Left hindlimb (tissue), 1 donor: Measurements from ENCODE around the gene GJC2.
"Not testable (repeated sequence)": the region's sequence is repeated elsewhere in the genome, so short reads cannot be mapped to it uniquely, and the experiment has no call there.

Experiments
- DNase-seq: peaks from one replicate; pipeline ENCODE4 v3.0.0-alpha.2; 2018

The GJC2 gene

DNA sequence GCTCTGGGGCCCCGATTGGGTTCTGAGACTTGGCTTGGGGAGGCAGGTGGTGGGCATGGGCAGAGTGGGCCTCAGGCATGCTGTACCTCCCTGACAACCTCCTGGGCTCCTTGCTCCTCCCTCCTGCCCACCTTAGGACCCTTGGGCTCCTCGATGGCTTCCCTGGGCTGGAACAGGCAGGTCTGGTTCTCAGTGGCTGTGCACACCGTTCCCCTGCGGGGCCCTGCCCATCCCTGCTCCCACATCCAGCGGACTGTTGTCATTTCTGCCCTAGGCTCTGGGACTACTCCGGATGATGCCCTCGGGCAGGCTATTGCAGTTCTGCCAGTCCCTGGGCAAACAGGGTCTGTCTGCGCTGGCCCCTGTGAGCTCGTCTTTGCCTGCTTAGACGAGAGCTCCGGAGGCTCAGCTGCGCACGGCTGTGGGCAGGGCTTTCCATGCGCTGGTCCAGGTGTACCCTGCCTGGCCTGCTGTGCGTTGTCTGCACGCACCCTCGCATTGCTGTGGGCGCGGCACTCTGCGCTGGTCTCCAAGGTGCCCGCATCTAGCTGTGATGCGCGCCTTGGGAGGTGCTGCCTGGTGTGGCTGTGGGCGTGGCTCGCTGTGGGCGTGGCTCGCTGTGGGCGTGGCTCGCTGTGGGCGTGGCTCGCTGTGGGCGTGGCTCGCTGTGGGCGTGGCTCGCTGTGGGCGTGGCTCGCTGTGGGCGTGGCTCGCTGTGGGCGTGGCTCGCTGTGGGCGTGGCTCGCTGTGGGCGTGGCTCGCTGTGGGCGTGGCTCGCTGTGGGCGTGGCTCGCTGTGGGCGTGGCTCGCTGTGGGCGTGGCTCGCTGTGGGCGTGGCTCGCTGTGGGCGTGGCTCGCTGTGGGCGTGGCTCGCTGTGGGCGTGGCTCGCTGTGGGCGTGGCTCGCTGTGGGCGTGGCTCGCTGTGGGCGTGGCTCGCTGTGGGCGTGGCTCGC is 24.1 kb downstream of the GJC2 start:
- peak; percentile 26 for DNase-seq

DNA sequence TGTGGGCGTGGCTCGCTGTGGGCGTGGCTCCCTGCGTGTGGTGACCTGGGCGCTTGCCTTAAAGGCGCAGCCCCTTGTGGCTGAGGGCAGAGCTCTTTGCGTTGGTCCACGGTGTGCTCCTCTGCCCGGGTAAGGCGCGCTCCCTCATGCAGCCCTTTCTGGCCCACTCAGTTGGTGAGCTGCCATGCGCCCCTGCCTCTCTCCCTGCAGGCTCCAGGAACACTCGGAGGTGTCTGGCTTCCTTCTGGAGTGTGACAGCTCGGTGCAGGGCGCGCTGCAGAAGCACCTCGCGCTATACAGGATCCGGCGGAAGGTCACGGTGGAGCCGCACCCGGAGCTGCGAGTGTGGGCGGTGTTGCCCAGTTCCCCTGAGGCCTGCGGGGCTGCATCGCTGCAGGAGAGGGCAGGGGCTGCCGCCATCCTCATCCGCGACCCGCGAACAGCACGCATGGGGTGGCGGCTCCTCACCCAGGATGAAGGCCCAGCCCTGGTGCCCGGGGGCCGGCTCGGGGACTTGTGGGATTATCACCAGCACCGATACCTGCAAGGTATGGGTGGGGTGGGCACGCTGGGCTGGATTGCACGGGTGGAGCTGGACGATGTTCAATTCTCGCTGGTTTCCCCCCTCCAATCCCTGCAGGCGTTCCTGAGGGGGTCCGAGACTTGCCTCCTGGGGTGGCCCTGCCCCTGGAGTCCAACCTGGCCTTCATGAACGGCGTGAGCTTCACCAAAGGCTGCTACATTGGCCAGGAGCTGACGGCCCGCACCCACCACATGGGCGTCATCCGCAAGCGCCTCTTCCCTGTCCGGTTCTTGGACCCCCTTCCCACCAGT is 25.0 kb downstream of the GJC2 start:
- peak; percentile 36 for DNase-seq

DNA sequence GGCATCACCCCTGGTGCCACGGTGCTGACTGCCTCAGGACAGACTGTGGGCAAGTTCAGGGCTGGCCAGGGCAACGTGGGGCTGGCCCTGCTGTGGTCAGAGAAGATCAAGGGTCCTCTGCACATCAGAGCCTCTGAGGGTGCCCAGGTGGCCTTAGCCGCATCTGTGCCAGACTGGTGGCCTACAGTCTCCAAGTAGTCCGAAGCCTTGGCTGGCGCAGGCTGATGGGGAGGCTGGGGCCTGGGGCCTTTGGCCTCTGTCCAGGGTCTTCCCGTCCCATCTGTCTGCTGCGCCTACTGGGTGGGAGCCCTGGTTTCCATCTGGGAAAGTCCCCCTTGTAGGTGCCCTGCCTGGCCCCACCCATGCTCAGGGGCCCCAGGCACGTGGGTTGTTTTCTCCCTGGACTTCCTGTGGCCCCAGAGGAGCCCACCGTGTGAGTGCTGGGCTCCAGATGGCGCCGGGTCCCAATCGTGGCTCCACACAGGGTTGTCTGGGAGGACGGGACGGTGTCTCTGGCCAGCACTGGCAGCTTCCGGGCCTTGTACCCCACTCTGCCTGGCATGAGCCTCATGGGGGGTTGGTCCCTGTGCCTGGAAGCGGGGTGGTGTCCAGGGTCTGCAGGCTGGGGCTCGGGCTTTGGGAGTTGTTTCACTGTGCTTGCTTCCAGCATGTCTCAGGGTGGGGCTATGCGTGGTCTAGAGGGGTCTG is 25.7 kb downstream of the GJC2 start:
- DNase-seq: peak; percentile 23

DNA sequence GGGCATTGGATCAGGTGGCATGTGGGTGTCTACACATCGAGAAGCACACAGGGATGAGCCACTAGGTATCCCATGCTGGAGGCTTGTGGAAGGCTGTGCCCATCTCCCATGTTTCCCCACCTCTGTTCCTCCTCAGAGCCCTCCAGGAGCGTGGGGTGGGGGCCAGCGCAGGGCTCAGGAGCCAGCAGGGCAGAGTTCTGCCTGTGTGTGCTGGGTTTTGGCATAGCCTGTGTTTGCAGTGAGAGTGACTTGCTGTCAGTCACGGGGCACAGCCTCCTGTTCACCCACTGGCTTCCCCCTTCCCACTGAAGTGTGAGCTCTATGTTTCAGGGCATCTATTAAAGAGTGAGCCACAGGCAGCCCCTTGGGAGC is 26.3 kb downstream of the GJC2 start:
- DNase-seq: no peak

DNA sequence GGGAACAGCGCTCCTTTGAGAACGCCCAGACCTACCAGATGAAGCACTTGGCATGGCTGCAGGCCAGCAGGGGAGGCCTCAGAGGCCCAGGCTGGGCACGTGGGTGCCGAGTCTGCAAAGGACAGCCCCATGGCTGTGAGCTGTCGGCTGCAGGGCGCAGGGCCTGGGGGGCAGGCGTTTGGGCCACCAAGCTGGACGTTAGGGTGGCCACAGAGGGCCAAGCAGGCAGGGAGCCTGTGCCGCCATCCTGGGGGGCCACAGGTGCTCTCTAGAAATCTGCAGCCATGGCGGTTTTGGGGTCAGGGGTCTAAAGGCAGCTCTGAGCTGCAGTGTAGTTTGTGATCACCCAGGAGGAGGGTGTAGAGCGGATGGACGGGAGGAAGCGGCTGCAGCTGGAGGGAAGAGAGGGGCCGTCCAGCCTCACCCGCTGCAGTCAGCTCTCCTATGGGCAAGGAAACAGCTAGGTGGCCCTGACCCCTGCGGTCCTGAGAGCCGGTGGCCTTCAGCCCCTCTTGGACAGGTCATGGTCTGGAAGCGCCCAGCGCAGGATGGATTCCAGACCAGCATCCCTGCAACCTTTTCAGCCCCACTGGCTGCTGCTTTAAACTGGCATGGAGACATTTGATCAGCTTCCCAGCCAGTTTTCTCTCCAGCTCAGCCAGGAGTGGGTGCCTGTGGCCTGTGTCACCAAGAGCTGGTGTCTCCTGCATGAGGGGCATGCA is 26.9 kb downstream of the GJC2 start:
- no peak for DNase-seq

DNA sequence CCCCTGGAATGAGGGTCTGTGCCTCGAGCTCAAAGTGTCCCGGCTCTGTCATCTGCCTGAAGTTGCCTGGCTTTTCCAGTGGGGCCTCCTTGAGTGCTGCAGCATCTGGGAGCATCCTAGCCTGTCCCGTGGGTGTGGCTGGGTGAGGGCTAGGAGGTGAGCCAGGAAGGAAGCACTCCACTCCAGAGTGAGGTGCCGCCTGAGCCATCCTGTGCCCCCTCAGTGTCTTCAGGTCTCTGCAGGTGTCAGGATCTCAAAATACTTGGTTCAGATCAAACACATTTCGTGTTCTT is 27.4 kb downstream of the GJC2 start:
- DNase-seq: no peak

DNA sequence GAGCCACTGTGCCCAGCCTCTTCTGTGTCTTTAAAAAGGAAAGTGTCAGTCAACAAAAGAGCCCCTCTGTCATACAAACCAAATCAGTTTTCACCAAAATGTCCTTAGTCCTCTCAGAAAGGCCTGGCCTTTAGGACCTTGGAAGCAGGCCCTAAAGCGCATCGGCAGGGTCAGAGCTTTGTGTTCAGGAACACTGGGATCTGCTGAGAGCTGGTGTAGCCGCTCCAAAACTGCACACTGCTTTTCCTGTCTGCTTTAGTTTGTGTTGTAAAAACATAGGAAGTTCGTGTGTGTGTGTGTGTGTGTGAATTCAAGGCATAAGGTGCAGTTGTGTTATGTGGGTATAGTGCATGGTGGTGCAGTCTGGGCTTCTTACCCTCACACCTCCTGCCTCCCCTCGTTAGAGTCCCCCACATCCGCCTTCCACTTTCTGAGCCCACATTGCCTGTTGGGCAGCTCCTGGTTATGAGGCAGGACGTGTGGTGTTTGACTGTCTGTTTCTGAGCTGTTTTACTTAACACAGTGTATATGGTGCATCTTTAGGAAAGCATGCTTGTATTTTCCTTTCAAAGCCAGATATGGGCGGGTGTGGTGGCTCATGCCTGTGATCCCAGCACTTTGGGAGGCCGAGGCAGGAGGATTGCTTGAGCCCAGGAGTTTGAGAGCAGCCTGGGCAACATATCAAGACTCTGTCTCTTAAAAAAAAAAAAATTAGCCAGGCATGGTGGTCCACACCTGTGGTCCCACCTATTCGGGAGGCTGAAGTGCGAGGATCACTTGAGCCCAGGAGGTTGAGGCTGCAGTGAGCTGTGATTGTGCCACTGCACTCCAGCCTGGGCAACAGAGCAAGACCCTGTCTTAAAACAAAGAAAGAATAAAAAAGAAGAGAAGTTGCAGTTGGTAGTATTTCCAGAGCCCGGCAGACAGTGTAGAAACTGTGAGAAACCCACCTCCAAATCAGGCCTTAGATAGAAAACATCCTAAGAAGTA is 28.3 kb downstream of the GJC2 start:
- no peak for DNase-seq

DNA sequence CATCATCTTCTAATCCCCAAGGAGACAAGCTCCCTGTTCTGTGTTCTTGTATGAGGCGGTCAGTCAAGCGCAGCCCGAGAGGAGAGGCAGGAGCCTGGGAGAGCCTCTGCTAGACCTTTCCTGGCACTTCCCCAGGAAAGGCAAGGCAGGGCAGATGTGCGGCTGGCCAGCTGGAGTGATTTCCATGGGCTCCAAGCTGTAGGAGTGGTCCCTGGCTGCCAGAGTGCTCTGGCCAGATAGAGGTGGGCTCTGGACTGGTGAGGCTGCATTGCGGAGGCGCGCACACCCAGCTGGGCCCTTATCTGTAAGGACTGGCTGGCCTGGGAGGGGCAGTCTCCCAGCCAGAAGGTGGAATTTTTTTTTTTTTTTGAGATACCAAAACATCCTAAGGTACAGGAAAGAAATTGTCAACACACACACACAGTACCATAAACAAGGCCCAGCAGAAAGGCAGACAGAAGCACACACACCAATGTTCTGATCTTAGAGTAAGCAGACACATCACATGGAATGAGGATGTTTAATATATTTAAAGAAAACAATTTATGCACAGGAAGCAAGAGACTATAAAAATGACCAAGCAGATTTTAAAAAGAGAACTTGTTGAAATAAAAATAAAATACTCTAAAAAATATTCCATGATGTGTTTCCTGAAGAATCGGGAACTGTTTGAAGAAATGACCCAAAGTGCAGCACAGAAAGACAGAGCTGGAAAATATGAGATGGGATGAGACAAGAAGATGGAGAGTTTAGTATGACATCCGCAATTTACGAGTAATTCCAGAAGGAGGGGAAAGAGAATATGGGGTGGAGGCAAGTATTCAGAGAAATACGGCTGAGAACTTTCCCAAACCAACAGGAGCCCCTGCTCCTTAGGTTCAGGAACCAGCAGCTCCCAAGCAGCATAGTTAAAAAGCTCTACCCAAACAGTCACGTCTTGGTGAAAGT is 29.3 kb downstream of the GJC2 start:
- no peak for DNase-seq

DNA sequence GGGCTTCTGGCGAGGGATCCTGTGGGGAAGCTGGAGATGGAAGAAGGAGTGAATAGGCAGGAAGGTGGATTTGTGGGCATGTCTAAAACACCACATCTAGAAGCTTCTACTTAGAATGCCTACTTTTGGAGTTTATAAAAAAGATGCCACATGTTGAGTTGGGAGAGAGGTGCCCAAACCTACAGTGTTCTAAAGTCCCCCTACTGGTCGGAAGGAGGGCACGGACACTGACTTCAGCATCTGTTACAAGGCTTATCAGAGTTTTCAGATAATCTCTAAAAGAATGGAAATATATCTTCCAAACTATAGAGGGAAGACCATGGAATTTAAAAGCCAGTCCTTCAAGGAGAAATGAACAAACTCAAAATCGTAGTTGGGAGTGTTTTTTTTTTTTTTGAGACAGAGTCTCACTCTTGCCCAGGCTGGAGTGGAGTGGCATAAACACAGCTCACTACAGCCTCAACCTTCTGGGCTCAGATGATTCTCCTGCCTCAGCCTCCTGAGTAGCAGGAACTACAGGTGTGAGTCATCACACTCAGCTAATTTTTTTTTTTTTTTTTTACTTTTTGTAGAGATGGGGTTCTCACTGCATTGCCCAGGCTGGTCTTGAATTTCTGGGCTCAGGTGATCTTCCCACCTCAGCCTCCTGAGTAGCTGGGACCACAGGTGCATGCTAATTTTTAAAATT is 30.7 kb downstream of the GJC2 start:
- DNase-seq: no peak

DNA sequence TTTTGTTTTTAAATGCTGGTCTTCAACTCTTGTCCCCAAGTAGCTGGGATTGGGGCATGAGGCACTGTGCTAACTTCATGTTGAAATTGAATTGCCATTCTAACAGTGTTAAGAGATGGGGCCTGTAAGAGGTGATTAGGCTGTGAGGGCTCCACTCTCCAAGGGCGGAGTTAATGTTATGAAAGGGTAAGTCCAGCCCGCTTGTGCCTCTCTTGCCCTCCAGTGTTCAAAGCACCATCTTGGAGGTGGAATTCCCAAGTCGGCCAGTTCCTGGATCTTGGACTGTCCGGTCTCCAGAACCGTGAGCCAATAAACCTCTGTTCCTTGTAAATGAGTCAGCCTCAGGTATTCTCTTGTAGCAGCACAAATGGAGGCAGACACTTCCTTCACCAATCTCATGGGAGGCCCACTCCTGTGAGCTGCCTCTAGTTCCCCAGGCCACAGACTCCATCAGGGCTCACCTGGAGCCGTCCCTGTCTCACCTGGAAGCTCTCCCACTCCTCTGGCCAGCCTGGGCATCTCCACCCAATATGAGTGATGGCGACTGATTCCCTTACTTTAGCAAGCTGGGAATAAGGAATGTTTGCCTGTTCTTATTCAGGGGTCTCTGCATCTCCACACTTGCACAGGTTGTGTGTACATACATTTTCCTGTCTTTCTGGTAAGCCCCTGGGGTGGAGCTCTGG is 31.4 kb downstream of the GJC2 start:
- no peak for DNase-seq

DNA sequence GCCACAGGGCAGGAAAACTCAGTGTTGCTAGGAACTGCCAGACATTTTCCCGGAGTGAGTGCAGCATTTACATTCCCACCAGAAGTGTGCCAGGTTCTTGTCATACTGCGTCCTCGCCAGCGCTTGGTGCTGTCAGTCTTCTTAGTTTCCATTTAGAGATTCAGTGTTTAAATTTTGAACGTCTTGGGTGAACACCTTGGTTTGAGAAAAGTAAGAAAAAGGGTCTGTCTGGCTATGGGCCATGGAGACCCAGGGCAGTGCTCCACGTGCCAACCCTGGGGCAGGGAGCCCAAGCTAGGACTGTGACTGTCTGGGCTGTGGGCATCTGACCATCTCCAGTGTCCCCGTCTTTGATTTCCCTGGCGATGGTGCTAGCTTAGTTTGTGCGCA is 31.9 kb downstream of the GJC2 start:
- DNase-seq: no peak

DNA sequence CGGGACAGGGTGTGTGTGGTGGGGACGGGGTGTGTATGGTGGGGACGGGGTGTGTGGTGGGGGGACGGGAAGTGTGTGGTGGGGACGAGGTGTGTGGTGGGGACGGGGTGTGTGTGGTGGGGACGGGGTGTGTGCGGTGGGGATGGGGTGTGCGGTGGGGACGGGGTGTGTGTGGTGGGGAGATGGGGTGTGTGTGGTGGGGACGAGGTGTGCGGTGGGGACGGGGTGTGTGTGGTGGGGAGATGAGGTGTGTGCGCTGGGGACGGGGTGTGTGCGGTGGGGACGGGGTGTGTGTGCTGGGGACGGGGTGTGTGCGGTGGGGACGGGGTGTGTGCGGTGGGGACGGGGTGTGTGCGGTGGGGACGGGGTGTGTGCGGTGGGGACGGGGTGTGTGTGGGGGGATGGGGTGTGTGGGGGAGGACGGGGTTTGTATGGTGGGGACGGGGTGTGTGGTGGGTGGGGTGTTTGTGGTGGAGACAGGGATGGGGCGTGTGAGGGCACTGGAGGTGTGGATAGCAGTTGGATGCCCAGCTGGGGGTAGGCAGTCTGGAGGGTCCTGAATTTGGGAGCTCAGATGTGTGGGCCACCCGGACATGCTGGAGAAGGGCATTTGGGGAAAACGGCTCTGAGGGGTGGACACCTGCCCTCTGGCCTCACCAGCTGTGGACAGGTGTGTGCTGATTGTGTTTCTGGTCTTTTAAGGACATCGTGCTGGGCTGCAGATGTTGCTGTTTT is 32.7 kb downstream of the GJC2 start:
- no peak for DNase-seq

DNA sequence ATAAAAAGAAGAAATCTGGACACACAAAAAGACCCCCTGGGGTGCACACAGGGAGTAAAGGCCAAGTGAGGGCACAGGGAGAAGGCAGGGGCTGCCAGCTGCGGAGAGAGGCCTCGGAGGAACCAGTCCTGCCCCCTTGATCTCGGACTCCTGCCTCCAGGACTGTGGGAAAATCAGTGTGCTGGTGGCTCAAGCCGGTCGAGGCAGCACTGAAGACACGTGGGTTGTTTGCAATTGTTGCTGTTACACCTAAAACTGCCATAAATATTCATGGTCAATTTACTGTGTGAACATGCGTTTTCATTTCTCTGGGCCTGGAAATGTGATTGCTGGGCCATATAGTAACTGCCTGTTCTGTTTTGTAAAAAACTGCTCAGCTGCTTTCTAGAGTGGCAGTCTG is 34.4 kb downstream of the GJC2 start:
- DNase-seq: no peak

DNA sequence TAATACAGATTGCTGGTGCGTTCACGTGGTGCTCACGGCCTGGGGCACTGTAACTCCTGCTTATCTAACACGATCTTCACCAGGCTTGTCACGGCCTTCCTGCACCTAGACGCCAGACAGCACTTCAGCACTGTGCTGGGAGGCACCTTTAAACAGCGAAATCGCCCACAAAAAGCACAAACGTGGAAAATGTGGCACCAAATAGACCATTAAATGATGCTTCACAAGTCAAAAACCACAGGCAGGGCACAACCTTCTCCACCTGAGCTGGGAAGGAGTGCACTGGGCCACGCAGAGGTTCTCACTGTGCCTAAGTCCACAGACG is 35.9 kb downstream of the GJC2 start:
- DNase-seq: no peak

DNA sequence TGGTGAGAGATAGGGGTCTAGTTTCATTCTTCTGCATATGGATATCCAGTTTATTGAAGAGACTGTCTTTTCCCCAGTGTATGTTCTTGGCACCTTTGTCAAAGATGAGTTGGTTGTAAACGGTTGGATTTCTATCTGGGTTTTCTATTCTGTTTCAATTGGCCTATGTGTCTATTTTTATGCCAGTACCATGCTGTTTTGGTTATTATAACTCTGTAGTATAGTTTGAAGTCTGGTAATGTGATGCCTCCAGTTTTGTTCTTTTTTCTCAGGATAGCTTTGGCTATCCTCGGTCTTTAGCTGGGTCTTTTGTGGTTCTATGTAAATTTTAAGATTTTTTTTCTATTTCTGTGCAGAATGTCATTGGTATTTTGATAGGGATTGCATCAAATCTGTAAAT is 38.5 kb downstream of the GJC2 start:
- not testable (repeated sequence) for DNase-seq

DNA sequence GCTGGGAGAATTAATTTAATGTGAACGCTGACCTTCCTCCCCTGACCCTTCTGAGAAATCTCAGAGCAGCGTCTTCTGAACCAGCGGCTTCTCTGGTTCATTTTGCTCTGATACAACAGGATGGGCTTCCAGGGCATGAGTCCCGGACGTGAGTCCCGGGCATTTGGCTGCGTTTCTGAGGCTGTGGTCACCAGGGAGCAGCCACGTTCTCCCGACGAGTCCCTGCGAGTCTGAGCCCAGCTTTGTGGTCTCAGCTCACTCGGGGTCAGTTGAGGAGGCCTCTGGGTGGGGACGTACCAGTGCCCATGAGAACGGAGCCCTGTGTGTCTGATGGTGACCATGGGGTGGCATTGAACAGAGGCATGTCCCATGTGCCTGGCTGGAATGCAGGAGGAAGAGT is 40.5 kb downstream of the GJC2 start:
- DNase-seq: no peak

DNA sequence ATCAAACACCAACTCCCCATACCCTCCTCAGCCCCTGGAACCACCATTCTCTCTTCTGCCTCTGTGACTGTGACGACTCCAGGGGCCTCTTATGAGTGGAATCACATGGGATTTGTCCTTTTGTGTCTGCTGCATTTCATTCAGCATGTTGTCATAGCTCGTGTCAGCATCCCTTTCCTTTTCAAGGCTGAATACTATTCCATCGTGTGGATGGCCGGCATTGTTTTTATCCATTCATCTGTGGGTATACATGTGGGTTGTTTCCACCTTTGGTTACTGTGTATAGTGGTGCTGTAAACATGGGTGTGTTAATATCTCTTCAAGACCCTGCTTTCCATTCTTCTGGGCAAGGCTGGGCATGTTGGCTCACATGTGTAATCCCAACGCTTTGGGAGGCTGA is 41.0 kb downstream of the GJC2 start:
- DNase-seq: no peak

DNA sequence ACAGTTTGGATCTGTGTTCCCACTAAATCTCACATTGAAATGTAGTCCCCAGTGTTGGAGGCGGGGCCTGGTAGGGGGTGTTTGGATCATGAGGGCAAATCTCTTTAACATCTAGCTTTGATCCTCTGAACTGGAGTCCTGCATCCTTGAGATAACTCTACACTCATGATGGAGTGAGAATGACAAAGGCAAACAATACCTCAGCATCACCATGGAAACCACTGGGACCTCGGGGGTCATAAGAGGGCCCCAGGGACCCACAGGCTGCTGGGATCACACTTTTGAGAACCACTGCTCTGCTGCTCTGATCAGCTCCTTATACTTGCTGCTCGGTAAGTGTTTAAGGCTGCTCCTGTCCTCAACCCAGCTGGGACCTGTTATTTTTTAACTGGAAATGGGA is 44.7 kb downstream of the GJC2 start:
- DNase-seq: no peak
